Activated CD8-positive, alpha-beta memory T cell treated with anti-CD3 and anti-CD28 coated beads for 1 hour (primary cell): Measurements from ENCODE around the gene GNG4.

Experiments
- DNase-seq, 2 donors: peaks; one replicate each; pipeline ENCODE4 v3.0.0-alpha.2; 2020; ENCODE audit warnings: low read depth in 1 of 2; ENCODE audit errors: extremely low read depth in 1 of 2

GNG4 gene

DNA sequence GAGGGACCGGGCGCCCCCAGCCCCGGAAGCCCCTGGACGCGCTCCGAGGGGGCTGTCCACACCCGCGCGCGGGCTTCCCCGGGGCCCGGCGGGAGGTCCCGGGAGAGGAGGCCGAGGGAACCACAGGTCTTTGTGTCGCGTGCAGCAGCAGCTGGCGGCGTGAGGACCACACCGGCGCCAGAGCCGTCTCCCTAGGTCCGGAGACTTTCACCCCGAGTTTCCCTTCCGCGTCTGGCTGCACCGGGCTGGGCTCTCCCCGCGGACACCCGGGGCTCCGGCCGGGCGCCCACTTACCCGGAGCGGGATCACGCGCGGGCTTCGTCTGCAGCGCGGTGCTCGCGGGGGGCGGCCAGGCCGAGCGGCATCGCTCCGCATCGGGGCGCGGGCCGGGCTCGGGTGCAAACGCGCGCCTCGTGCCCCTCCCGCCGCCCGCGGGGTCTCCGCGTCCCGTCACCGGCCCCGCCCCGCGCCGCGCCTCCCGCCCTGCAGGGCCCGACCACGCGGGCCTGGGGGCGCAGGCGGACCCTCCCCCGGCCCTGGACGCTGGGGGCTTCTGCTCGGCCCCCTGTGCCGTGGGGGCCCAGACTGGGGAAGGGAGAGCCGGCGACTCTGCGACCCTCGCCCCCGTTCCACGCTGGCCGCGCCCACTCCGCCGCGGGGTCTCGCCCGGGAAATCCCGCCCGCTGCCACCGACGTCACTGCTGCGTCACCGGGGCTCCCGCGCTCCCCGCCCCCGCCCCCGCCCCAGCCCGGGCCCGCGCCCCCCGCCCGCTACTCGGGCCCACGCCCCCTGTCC lies at the start of gene GNG4:
TSS of gene GNG4 (minus strand) at position 417 of the 796 bp plus-strand sequence. CDS start 65,946 bp downstream, outside the sequence.
- no peak for DNase-seq

DNA sequence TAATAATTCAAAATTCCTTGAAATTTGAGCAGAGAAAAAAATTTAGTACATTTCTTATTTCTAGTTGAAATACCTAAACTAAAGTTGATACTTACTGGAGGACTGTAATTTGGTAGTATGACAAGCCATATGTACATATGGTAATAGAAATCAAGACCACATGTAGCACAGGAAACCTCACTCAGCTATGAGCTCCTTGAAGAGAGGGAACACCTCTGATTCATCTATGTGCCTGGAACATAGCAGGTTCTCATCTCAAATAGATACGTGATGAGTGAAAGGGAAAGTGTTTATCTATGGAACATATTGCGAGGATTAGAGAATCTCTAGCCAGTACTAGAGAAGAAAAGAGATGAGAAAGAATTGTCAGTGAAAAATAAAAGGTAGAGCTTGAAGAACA lies 47.9 kb upstream of the GNG4 start:
- no peak for DNase-seq

DNA sequence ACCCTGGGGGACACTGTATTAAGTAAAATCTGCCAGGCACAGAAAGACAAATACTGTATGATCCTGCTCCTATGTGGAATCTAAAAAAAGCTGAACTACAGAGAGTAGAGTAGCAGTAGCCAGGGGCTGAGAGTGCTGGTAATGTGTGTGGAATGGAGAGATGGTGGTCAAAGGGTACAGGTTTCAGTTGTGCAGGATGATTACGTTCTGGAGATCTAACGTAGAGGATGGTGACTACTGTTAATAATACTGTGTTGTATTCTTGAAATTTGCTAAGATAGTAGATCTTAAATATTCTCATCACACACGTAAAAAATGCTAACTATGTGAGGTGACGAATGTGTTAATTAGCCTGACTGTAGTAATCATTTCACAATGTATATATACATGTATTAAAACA lies 39.8 kb upstream of the GNG4 start:
- no peak for DNase-seq

DNA sequence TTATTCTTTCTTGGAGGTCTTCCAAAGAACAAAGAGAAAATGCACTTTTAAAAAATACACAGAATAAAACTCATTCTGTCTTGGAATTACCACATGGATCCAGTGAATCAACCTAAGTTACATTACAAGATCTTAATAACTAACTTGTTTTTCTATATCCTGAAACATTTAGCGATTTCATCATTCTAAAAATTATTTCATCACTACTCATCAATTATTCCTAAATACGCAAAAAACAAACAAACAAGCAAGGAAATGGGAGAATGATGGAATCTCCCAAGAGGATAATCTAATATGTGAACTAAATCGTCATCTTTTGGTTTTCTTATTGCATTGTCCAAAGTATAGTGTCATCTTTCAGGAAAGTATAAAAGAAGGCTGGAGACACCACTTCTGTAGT lies 38.5 kb upstream of the GNG4 start:
- DNase-seq: no peak

DNA sequence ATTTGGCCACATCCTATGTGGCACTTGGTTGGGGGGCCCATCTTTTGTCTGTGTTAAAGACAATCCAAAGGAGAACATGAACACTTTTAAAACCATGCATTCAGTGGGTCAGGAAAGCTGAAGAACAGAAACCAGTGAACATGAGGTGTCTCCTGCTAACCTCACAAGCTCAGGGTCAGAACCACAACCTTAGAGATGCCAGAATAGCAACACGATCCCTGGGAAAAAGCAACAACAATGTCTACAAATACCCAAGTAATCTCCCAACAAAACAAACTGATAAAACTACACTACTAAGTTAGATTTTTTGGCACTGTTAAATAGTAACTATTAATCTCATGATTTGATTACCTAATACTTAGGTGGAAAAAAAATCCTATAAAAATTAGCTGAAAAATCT lies 34.1 kb upstream of the GNG4 start:
- DNase-seq: no peak

DNA sequence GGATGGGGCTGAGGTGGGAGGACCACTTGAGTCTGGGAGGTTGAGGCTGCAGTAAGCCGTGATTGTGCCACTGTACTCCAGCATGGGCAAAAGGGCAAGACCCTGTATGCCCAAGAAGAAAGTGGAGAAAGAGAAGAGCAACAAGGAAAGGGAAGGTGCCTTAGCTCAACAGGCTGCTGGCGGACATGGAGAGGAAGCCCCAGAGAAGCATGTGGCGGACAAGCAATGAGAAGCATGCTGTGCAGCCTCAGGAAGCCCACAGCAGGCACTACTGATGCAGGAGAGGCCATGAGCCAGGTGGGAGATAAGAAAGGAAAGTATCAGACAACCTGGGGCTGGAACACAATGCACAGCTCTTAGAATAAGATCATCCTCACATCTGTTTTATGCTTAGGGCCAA lies 32.6 kb upstream of the GNG4 start:
- no peak for DNase-seq

DNA sequence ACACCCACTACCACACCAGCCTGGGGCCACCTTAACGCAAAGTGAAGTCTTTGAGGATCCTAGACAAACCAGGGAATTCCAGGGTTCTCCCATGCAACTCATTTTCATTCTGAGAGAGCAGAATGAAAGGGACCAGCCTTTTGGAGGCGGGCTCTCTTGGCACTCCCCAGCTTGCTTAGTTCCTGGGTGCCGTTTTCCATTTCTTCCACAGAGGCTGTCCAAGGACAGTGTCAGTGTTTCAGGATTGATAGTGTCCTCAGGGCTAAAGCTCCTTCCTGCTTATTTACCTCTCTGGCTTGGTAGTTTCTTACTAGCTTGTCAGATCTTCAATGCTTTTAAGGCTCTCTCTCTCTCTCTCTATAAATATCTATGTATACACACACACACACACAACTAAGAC lies 30.1 kb upstream of the GNG4 start:
- DNase-seq: no peak

DNA sequence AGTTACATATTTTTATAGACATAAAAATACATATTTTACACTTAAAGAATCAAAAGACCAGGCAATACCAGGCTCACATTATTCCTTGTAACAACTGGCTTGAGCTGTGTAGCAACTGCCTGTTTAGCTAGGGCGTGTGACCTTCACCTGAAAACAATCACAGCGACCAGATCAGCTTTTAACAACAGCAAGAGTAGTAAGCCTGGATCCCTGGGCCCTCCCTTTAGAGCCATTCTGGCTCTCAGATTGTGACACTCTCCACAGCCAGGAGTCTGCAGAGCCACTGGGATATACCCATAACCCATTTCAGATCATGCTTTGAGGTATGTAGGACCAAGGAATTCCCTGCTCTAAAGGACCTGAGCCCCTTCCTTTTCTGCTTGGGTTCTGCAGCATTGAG lies 29.4 kb upstream of the GNG4 start:
- no peak for DNase-seq

DNA sequence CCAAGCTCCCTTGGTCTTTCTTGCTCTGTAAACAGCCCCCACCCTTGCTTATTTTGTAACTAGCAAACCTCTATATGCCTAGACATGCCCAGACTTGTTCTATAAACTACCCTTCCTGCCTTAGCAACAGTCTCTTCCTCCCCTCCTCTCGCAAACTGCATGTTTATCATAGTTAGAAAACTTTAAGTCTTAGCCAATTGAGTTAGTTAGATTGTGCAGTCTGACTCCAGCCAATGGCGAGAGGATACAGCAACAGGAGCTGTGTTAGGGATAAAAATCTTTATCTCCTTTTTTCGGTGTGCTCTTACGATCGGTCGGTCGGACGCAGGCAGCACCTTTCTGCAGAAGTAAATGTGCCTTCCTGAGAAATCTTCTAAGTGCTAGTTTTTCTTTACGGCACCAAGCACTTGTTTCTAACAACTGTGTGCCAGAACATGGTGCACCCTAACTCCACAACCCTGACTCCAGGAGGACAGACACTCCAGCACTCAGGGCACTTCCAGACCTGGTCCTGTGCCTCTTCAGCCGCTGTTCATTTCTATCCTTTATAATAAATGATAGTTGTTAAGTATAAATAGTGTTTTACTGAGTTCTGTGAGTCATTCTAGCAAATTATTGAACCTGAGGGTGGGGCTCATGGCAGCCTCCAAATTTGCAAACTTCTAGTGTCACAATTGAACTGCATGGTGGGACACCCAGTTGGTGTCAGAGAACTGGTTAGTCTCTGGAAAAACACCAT lies 25.7 kb upstream of the GNG4 start:
- no peak for DNase-seq

DNA sequence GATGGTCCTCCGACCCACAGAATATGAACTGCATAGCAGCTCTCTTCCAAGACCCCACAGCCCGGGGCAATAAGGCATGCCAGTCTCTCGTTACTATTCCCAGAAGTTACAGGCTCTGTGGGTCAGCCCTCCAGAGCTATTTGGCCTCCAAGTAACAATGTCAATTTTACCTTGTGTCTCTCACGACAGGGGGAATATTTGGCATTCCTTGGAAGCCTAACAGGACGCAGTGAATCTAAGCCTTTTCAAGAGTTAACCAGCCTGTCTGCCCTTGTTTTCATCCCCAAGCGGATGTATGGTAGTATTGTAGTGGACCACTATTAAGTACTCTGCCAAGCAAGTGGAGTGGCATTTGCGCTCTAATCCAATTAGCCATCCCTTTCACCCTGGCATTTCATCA lies 24.4 kb upstream of the GNG4 start:
- no peak for DNase-seq

DNA sequence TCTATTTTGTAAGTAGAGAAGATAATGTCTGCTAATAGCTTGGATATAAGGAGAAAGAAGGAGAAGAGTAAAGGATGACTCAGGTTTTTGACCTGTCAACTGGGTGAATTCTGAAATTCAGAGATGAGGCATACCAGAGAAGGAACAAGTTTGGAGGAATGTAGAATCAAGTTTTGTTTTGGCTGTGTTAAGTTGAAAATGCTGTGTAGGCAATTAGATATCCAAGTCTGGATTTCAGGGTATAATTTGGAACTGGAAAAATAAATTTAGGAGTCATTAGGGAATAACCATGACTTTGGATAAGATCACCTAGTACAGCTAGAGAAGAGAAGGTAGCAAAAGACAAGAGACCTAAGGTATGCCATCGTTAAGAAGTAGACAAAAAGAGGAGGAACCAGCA lies 22.4 kb upstream of the GNG4 start:
- no peak for DNase-seq

DNA sequence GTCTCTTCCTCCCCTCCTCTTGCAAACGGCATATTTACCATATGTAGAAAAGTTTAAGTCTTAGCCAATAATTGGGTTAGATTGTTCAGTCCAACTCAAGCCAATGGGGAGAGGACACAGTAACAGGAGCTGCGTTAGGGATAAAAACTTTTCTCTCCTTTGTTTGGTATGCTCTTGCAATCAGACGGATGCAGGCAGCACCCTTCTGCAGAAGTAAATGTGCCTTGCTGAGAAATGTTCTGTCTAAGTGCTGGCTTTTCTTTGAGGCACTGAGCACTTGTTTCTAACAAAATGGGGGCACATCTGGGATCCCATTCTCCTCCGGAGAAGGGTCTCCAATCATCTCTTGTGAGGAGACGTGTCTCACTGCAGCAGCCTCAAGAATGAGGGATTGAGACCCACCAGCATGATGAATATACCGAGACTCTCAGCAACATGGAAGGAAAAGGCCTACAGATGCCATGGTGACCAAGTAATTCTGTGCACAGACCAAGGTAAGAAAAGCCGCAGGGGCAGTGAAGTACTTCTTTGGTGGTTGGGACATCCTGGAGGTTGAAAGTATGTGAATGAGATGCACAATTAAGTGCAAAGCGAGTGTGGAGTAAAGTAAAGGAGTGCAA lies 20.7 kb upstream of the GNG4 start:
- no peak for DNase-seq

DNA sequence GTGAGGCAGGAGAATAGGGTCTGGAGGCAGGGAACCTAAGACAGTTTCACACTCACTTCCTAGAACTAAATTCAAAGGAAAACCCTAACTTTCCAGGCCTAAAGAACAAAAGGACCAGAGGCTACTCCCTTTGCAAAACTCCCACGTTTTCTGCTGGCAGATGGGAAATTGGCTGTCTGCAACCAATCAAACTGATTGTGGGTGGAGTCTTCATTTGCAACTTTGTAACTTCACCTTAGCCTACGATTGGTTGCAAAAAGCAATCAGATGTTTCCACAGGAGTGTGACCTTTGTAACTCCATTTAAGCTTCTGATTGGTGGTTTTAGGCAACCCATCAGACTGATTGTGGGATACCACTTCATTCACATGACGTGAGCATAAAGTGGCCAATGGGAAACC lies 19.7 kb upstream of the GNG4 start:
- no peak for DNase-seq

DNA sequence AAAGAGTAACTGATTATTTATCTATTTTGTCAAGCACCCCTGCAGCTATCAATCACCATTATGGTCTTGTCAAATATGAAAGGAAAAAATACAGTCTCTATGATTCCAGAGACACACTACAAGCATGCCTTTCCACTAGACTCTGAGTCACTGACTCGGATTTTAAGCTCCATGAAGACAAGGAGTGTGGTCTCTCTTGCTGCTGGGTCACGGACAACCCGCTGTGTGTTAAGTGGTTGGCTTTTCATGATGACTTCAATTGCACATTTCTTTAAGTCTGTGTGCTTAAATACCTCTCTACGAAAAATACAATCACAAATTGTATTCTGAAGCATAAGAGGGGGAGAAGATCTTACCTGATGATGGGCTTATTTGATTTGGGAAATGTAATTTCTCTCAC lies 14.0 kb upstream of the GNG4 start:
- DNase-seq: no peak

DNA sequence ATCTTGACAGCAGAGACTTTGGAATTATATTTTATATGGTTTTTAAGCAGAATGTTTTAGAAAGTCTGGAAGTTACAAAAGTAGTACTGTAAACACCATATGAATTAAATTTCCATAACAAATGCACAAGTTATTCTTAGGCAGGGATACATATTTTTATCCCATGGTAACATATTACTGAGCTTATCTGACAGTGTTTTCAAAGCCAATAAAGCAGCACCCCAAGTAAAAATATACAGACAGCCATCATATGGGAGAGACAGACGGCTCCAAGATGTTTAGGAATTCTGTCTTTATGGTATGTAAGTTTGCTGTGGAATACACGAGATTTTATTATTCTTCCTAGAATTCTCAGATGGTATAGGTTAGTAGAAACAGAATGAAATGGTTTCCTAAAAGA lies 12.0 kb upstream of the GNG4 start:
- no peak for DNase-seq

DNA sequence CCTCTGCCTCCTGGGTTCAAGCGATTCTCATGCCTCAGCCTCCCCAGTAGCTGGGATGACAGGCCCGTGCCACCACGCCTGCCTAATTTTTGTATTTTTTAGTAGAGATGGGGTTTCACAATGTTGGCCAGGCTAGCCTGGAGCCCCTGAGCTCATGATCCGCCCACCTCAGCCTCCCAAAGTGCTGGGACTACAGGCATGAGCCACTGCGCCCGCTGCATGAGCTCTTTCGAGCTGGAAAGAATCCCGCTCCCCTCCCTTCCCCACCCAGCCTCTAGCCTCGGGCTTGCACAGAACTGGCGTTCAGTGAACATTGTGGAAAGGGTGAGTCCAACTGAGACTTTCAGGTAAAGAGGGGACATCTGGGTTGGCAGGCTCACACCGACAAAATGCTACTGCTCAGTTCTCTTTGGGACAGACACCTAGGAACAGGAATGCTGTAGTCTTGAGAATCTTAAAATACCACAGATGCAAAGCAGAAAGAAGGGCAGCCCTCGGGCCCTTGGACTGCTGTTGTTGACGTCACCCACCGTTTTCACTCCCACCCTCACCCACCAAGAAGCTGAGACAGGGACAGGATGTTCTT lies 9.7 kb upstream of the GNG4 start:
- DNase-seq: no peak

DNA sequence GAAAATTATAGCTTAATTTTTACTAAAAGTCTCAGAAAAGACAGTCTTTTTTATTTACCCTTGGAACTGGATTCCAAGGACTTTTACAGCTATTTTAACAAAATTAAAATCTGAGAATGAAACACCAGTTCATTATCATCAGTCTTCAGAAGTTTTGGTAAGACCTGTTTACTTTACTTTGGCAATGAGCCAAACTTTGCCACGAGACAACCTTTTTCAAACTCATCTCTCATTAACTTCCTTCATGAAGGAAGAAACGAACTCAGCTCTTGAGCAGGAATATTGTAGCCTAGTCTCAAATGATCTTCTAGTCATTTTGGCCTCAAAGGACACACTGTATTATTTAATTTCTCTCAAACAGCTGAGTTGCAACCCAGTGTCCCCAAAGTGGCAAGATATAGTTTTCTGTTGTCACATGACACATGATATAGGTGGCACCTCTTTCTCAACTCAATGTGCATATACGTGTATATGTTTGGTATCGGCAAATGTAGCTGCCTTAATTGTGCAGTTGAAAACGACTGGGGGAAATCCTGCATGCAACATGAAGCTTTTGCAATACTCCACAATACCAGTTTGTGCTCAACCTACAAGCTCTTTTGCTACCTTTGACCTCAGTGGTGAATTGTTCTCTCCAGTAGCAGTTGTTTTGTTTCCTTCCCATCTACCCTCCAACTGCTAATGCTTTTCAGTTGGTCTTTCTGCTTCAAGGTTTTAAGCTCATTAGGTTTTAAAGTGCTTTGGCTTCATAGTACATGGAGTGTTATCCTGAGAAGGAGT lies 8.4 kb upstream of the GNG4 start:
- no peak for DNase-seq

DNA sequence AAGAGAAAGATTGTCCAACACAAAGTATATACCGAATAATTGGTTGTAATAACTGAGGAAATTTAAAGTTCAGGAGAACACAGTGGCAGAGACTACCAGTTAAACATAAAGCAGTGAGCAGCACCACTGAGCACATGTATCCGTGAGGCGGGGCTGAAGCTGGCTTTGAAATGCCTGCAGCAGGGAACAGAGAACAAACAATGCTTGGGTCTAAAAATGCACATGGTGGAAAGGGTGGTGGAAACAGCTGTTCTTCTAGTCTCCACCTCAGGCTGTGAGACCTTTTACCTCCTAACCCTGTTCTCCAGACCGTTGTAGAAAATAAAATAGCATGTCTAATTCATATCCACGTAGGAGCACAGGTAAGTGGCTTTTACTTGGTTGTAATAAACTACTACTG lies 7.7 kb upstream of the GNG4 start:
- DNase-seq: no peak

DNA sequence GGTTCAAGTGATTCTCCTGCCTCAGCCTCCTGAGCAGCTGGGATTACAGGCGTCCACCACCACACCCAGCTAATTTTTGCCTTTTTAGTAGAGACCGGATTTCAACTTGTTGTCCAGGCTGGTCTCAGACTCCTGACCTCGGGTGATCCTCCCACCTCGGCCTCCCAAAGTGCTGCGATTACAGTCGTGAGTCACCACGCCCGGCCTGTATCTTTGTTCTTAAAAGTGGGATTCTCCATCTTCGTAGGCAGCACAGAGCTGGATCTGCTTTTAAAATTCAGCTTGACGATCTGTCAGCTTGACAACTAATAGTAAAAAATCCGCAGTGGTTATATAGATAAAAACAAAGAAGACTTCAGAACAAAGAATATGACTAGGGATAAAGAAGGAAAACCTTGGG lies 2.8 kb upstream of the GNG4 start:
- no peak for DNase-seq

DNA sequence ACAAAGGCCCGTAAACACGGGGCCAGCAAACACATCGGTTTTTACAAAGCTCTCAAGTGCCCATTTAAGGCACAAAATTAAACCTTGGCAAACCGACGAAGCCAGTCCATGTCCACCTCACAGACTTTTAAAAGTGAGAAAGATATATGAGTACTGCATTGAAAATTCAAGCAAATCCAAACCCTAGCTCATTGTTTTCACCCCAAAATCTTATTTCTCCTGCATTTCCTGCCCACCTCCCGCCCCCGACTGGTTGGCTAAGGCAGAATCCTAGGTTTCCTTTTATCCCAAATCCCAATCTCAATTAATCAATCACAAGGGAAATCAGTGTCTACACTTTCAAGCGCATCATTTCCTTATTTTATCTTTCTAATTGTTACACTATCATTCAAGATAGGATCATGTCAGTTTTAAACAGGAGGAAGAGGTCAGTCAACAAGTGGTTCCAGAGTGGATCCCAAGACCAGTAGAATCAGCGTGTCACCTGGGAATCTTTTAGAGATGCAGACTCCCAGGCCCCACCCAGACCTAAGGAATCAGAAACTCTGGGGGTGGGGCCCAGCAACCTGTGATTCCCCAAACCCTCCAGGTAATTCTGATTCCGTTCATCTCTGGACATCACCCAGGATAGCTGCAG lies 1.7 kb upstream of the GNG4 start:
- no peak for DNase-seq
